ENCODE measurements around the gene QSOX2. TPM values are rescaled to one million over a fixed set of nuclear protein-coding genes. Genes with fewer than 3 reads are reported as not detected.

Gene QSOX2
- total RNA-seq, 3 donors from 2014 or later (not counting 1 experiment from before 2014, with no cell fraction given), result 10.8 to 16.7 (median 16.6) TPM

DNA sequence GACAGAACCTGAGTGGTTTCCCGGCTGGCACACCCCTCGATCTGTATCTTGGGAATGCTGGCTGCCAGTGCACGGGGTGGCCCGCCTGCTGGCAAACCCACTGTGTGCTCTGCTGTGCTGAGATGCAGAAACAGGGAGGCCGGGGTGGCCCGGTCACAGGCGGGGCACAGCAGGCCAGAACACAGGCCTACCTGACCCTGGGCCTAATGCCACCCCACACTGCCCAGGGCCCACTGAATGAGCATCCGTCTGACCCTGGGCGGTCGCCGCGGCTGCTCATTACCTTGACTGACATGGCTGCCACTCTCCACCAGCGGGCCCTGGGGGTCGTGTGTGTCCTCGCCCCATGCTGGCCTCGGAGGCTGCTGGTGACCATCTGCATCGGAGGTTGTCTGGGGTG lies 14.2 kb upstream of the QSOX2 start:
- Mint-ChIP-seq H3K27ac (no peak overlapping the region), H3K4me3 (no peak overlapping the region), H3K27me3 (ENCODE audit: low read depth in 2 of 2) (no peaks in the 10 kb centered on the region), H3K4me1 (no peaks in the 10 kb centered on the region), H3K36me3 (no peaks in the 10 kb centered on the region), H3K9me3 (no peaks in the 10 kb centered on the region)
- ATAC-seq (peak in 1 of 3 donors; percentile 15), DNase-seq (no peak)
- H3K27ac ChIP-seq (ENCODE audit: low read length), result no peak overlapping the region
- H3K36me3 ChIP-seq (ENCODE audit: control insufficient read depth, insufficient read depth, low read length), result no peaks in the 10 kb centered on the region
- H3K4me3 ChIP-seq (ENCODE audit: low read length), result no peak overlapping the region
- TF ChIP-seq, protein P1, sequence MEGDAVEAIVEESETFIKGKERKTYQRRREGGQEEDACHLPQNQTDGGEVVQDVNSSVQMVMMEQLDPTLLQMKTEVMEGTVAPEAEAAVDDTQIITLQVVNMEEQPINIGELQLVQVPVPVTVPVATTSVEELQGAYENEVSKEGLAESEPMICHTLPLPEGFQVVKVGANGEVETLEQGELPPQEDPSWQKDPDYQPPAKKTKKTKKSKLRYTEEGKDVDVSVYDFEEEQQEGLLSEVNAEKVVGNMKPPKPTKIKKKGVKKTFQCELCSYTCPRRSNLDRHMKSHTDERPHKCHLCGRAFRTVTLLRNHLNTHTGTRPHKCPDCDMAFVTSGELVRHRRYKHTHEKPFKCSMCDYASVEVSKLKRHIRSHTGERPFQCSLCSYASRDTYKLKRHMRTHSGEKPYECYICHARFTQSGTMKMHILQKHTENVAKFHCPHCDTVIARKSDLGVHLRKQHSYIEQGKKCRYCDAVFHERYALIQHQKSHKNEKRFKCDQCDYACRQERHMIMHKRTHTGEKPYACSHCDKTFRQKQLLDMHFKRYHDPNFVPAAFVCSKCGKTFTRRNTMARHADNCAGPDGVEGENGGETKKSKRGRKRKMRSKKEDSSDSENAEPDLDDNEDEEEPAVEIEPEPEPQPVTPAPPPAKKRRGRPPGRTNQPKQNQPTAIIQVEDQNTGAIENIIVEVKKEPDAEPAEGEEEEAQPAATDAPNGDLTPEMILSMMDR (IDR thresholded peaks at IDR 0.05), result no peak
- no peaks in the 10 kb centered on the region for H3K4me1 ChIP-seq (ENCODE audit: control insufficient read depth, insufficient read depth, low read length)
- 93% methylated on average over 17 of the region's 17 CpGs for WGBS (ENCODE audit: insufficient coverage)
- no peaks in the 10 kb centered on the region for H3K27me3 ChIP-seq (ENCODE audit: control insufficient read depth, insufficient read depth, low read length)
- intact Hi-C loops (cut with micrococcal nuclease), result no loop called here
- no peaks in the 10 kb centered on the region for H3K9me3 ChIP-seq (ENCODE audit: control insufficient read depth, insufficient read depth, low read length)

DNA sequence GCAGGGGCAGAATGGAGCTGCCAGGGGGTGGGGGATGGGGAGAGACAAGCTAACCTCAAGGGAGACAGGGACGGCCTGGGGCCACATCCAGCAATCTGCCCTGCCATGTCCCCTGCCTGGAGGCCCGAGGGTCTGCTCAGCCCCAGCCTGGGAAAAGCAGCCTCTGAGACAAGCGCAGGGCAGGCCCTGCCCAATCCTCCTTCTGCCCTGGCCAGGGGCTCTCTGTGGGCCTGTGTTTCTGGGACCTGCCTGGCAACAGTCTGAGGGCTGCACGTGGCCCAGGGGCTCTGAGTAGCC lies 13.9 kb upstream of the QSOX2 start:
- Mint-ChIP-seq H3K36me3 (no peaks in the 10 kb centered on the region), H3K9me3 (no peaks in the 10 kb centered on the region), H3K27ac (no peak overlapping the region), H3K4me3 (no peak overlapping the region), H3K4me1 (no peaks in the 10 kb centered on the region), H3K27me3 (ENCODE audit: low read depth in 2 of 2) (no peaks in the 10 kb centered on the region)
- Histone ChIP-seq H3K4me1 (ENCODE audit: control insufficient read depth, insufficient read depth, low read length) (no peaks in the 10 kb centered on the region), H3K27ac (ENCODE audit: low read length) (no peak overlapping the region), H3K36me3 (ENCODE audit: control insufficient read depth, insufficient read depth, low read length) (no peaks in the 10 kb centered on the region), H3K9me3 (ENCODE audit: control insufficient read depth, insufficient read depth, low read length) (no peaks in the 10 kb centered on the region), H3K27me3 (ENCODE audit: control insufficient read depth, insufficient read depth, low read length) (no peaks in the 10 kb centered on the region), H3K4me3 (ENCODE audit: low read length) (no peak overlapping the region)
- intact Hi-C loops (cut with micrococcal nuclease), result no loop called here
- DNase-seq (no peak), ATAC-seq (no peak)
- 60% methylated on average over 4 of the region's 4 CpGs for WGBS (ENCODE audit: insufficient coverage)
- TF ChIP-seq, protein P1 (IDR thresholded peaks at IDR 0.05), result no peak

DNA sequence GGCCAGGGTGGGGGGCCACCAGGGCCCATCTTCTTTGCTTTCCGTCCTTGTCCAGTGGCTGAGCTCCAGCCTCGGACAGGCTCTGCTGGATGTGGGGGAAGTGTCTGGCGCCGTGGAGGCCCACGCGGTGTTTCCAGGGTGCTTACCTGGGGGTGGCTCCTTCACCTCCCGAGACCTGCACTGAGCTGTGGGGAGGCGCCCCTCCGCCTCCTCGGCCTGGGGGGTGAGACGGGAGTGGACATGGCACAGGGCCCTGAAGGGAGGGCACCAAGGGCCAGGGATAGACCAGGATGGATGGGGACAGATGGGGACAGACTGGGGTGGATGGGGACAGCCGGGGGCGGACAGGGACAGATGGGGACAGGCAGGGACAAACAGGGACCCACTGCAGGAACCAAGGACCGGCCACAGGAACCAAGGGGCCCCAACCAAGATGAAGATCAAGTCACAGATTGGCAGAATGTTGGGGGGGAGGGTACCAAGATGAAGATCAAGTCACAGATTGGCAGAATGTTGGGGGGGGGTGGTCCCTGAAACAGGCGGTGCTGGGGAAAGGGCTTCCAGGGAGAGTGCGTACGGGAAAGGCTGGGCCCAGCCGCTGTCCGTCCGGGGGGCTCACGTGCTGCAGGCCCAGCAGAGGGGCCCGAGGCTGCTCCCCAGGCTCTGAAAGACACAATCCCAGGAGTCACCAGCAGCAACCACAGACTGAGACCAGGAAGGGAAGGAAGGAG lies 13.3 kb upstream of the QSOX2 start:
- Histone ChIP-seq H3K27ac (ENCODE audit: low read length) (no peak overlapping the region), H3K36me3 (ENCODE audit: control insufficient read depth, insufficient read depth, low read length) (no peaks in the 10 kb centered on the region), H3K27me3 (ENCODE audit: control insufficient read depth, insufficient read depth, low read length) (no peaks in the 10 kb centered on the region), H3K9me3 (ENCODE audit: control insufficient read depth, insufficient read depth, low read length) (no peaks in the 10 kb centered on the region), H3K4me3 (ENCODE audit: low read length) (no peak overlapping the region), H3K4me1 (ENCODE audit: control insufficient read depth, insufficient read depth, low read length) (no peaks in the 10 kb centered on the region)
- ATAC-seq, result no peak
- Mint-ChIP-seq H3K9me3 (no peaks in the 10 kb centered on the region), H3K27ac (no peak overlapping the region), H3K4me3 (no peak overlapping the region), H3K36me3 (no peaks in the 10 kb centered on the region), H3K27me3 (ENCODE audit: low read depth in 2 of 2) (no peaks in the 10 kb centered on the region), H3K4me1 (no peaks in the 10 kb centered on the region)
- TF ChIP-seq, protein P1 (IDR thresholded peaks at IDR 0.05), result no peak
- intact Hi-C loops (cut with micrococcal nuclease), result no loop called here
- DNase-seq, result no peak
- 84% methylated on average over 22 of the region's 22 CpGs for WGBS (ENCODE audit: insufficient coverage)

DNA sequence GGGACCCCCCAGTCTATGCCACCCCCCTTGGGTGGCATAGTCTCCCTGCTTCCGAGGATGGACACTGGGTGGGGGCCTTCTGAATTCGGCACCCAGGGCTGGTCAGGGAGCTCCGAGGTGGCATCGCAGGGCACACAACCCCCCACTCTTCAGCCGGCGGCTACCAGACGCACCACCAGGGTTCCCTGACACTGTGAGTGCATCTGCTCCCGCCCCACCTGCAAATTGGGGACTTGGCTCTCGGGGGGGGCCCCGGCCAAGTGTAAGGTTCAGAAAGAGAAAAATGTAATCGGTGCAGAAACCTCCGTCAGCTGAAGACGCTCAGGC lies 12.7 kb upstream of the QSOX2 start:
- Histone ChIP-seq H3K36me3 (ENCODE audit: control insufficient read depth, insufficient read depth, low read length) (no peaks in the 10 kb centered on the region), H3K4me3 (ENCODE audit: low read length) (no peak overlapping the region), H3K4me1 (ENCODE audit: control insufficient read depth, insufficient read depth, low read length) (no peaks in the 10 kb centered on the region), H3K9me3 (ENCODE audit: control insufficient read depth, insufficient read depth, low read length) (no peaks in the 10 kb centered on the region), H3K27me3 (ENCODE audit: control insufficient read depth, insufficient read depth, low read length) (no peaks in the 10 kb centered on the region), H3K27ac (ENCODE audit: low read length) (no peak overlapping the region)
- H3K4me1 Mint-ChIP-seq, result no peaks in the 10 kb centered on the region
- H3K9me3 Mint-ChIP-seq, result no peaks in the 10 kb centered on the region
- no peaks in the 10 kb centered on the region for H3K27me3 Mint-ChIP-seq (ENCODE audit: low read depth in 2 of 2)
- DNase-seq, result no peak
- no peak overlapping the region for H3K4me3 Mint-ChIP-seq
- H3K27ac Mint-ChIP-seq, result no peak overlapping the region
- TF ChIP-seq, protein P1 (IDR thresholded peaks at IDR 0.05), result no peak
- no peaks in the 10 kb centered on the region for H3K36me3 Mint-ChIP-seq
- WGBS (ENCODE audit: insufficient coverage), result 88% methylated on average over 13 of the region's 13 CpGs
- intact Hi-C loops (cut with micrococcal nuclease), result no loop called here
- ATAC-seq, result no peak
